OCI-LY1 (cell line): ENCODE data around the gene OS9.
"Not testable (repeated sequence)": the region's sequence is repeated elsewhere in the genome, so short reads cannot be mapped to it uniquely, and the experiment has no call there.

Source experiments
- H2AFZ ChIP-seq: fragments of 200-600 bp; sonication (generic), shearing (Covaris generic); 2 replicates; pipeline ENCODE4 v1.6.0; 2014; ENCODE audit warnings: antibody characterized with exemption, mild to moderate bottlenecking, low read length
- H3F3A ChIP-seq: fragments of 200-600 bp; sonication (generic), shearing (Covaris generic); 2 replicates; pipeline ENCODE4 v1.6.0; 2014; ENCODE audit warnings: mild to moderate bottlenecking, antibody characterized with exemption, low read length, moderate library complexity; ENCODE audit not compliant: insufficient read depth
- H3K27ac ChIP-seq: fragments of 200-600 bp; sonication (generic); 2 replicates; pipeline ENCODE4 v1.5.1; 2014; ENCODE audit warnings: low read length, mixed run types, mild to moderate bottlenecking, low read depth; ENCODE audit not compliant: poor library complexity, severe bottlenecking
- H3K27me3 ChIP-seq: fragments of 200-600 bp; sonication (generic); 2 replicates; pipeline ENCODE4 v1.6.0; 2014; ENCODE audit warnings: antibody characterized with exemption, mild to moderate bottlenecking, low read length, moderate library complexity; ENCODE audit not compliant: insufficient read depth
- H3K36me3 ChIP-seq: fragments of 200-600 bp; sonication (generic); 2 replicates; pipeline ENCODE4 v1.6.1; 2014; ENCODE audit warnings: mild to moderate bottlenecking, antibody characterized with exemption, low read length, moderate library complexity, mixed read lengths; ENCODE audit not compliant: insufficient read depth
- H3K4me1 ChIP-seq: fragments of 200-600 bp; sonication (generic); 2 replicates; pipeline ENCODE4 v1.5.1; 2014; ENCODE audit warnings: mild to moderate bottlenecking, low read length, moderate library complexity; ENCODE audit not compliant: insufficient read depth, severe bottlenecking
- H3K4me2 ChIP-seq: fragments of 200-600 bp; sonication (generic), shearing (Covaris generic); 2 replicates; pipeline ENCODE4 v1.6.1; 2014; ENCODE audit warnings: low read length
- H3K4me3 ChIP-seq: fragments of 200-600 bp; sonication (generic); 2 replicates; pipeline ENCODE4 v1.5.1; 2014; ENCODE audit warnings: low read length, low read depth, mild to moderate bottlenecking, mixed read lengths; ENCODE audit not compliant: poor library complexity, severe bottlenecking
- H3K79me2 ChIP-seq: fragments of 200-600 bp; shearing (Covaris generic); 2 replicates; pipeline ENCODE4 v1.6.1; 2016; ENCODE audit warnings: mixed run types, low read length, mixed read lengths; ENCODE audit not compliant: insufficient read depth
- H3K9ac ChIP-seq: fragments of 200-600 bp; sonication (generic), shearing (Covaris generic); 2 replicates; pipeline ENCODE4 v1.6.1; 2014; ENCODE audit warnings: mild to moderate bottlenecking, low read length, mixed read lengths
- H3K9me2 ChIP-seq: fragments of 200-600 bp; sonication (generic), shearing (Covaris generic); 2 replicates; pipeline ENCODE4 v1.6.1; 2014; ENCODE audit warnings: low read depth, mild to moderate bottlenecking, low read length, mixed read lengths
- H3K9me3 ChIP-seq: fragments of 200-600 bp; shearing (Covaris generic); 2 replicates; pipeline ENCODE4 v1.6.1; 2014; ENCODE audit warnings: low read length, mixed read lengths
- H4K20me1 ChIP-seq: fragments of 200-600 bp; sonication (generic), shearing (Covaris generic); 2 replicates; pipeline ENCODE4 v1.6.0; 2016; ENCODE audit warnings: mild to moderate bottlenecking, low read length; ENCODE audit not compliant: insufficient read depth
- CTCF ChIP-seq: fragments of 200-600 bp; sonication (generic), shearing (Covaris generic); IDR thresholded peaks from 2 replicates; pipeline ENCODE4 v1.5.1; 2017; ENCODE audit warnings: mild to moderate bottlenecking, antibody characterized with exemption, low read length, moderate library complexity, mixed read lengths
- EZH2 ChIP-seq: fragments of 200-600 bp; sonication (generic), shearing (Covaris generic); IDR thresholded peaks from 2 replicates; pipeline ENCODE4 v1.8.0; 2017; ENCODE audit warnings: borderline replicate concordance, mixed run types, mild to moderate bottlenecking, antibody characterized with exemption, low read length, moderate library complexity, mixed read lengths

The OS9 gene

GRCh38 chr12:57671811-57672210 lies 22.1 kb upstream of the OS9 start:
- not testable (repeated sequence) for H3K36me3 ChIP-seq, H3K4me3 ChIP-seq, H3K4me1 ChIP-seq, H2AFZ ChIP-seq, H3K79me2 ChIP-seq, H3K9me2 ChIP-seq, H3F3A ChIP-seq, H4K20me1 ChIP-seq, H3K9ac ChIP-seq, H3K27ac ChIP-seq, H3K9me3 ChIP-seq, H3K4me2 ChIP-seq, H3K27me3 ChIP-seq

DNA sequence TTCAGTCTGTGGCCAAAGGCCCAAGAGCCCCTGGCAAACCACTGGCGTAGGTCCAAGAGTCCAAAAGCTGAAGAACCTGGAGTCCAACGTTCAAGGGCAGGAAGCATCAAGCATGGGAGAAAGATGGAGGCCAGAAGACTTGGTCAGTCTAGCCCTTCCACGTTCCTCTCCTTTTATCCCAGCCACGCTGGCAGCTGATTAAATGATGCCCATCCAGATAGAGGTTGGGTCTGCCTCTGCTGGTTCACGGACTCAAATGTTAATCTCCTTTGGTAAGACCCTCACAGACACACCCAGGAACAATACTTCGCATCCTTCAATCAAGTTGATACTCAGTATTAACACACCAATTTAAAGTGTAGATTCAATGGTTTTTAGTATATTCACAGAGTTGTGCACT lies 21.1 kb upstream of the OS9 start:
- Histone ChIP-seq H3K4me3 (no peak overlapping the region), H3K27ac (no peak overlapping the region), H2AFZ (no peak overlapping the region), H3K4me2 (no peak overlapping the region), H3K9me3 (no peaks in the 10 kb centered on the region), H3K27me3 (peaks cover 5% of the 10 kb centered on the region; the same call in 1 of the 2 replicates), H3K9ac (no peak overlapping the region), H3K36me3 (no peaks in the 10 kb centered on the region), H3K79me2 (no peaks in the 10 kb centered on the region), H4K20me1 (no peaks in the 10 kb centered on the region), H3K9me2 (no peaks in the 10 kb centered on the region), H3K4me1 (no peaks in the 10 kb centered on the region), H3F3A (no peaks in the 10 kb centered on the region)
- TF ChIP-seq EZH2: no peak
- no peak for TF ChIP-seq CTCF

DNA sequence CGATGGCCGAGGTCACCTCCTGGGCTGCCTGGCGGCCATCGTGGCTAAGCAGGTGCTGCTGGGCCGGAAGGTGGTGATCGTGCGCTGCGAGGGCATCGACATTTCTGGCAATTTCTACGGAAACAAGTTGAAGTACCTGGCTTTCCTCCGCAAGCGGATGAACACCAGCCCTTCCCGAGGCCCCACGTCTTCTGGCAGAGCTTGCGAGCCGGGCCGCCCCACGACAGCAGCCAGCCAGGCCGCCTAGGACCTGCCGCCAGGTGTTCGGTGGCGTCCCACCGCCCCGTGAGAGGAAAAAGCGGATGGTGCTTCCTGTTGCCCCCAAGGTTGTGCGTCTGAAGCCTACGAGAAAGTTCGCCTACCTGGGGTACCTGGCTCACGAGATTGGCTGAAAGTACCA lies 19.2 kb upstream of the OS9 start:
- Histone ChIP-seq H3F3A (no peaks in the 10 kb centered on the region), H3K79me2 (no peaks in the 10 kb centered on the region), H3K9me2 (no peaks in the 10 kb centered on the region), H3K27ac (no peak overlapping the region), H2AFZ (no peak overlapping the region), H3K27me3 (peaks cover 5% of the 10 kb centered on the region; the same call in 1 of the 2 replicates), H3K4me1 (no peaks in the 10 kb centered on the region), H4K20me1 (no peaks in the 10 kb centered on the region), H3K4me3 (no peak overlapping the region), H3K9ac (no peak overlapping the region), H3K36me3 (no peaks in the 10 kb centered on the region), H3K9me3 (no peaks in the 10 kb centered on the region), H3K4me2 (no peak overlapping the region)
- TF ChIP-seq EZH2 (no peak), CTCF (no peak)

- not testable (repeated sequence) for H3K27ac ChIP-seq, H3K36me3 ChIP-seq, H3K4me1 ChIP-seq, H2AFZ ChIP-seq, H3K4me2 ChIP-seq, H3K27me3 ChIP-seq, H3F3A ChIP-seq, H3K79me2 ChIP-seq, H3K9me2 ChIP-seq, H3K9me3 ChIP-seq, H4K20me1 ChIP-seq, H3K9ac ChIP-seq, H3K4me3 ChIP-seq
Observed at GRCh38 chr12:57677947-57678346, 16.0 kb upstream of the OS9 start.
